Testis (tissue), 2 donors: Measurements from ENCODE around the gene TMEM135.

Experiments
- POLR2A ChIP-seq: fragments of 450-650 bp; IDR thresholded peaks from one replicate; pipeline ENCODE4 v1.6.1; 2017; ENCODE audit warnings: antibody characterized with exemption, mild to moderate bottlenecking, moderate library complexity
- TF ChIP-seq, protein P1 (sequence below), 3 experiments: fragments of 450-650 bp in 2 of 3; fragments of 200-600 bp in 1 of 3; sonication (generic) in 1 of 3; IDR thresholded peaks; one replicate each; pipeline ENCODE4 v1.5.1; 2016 to 2019; ENCODE audit warnings: antibody characterized with exemption in 3 of 3, mild to moderate bottlenecking in 2 of 3, moderate library complexity in 1 of 3

- no peak for TF ChIP-seq POLR2A
- TF ChIP-seq, protein P1, sequence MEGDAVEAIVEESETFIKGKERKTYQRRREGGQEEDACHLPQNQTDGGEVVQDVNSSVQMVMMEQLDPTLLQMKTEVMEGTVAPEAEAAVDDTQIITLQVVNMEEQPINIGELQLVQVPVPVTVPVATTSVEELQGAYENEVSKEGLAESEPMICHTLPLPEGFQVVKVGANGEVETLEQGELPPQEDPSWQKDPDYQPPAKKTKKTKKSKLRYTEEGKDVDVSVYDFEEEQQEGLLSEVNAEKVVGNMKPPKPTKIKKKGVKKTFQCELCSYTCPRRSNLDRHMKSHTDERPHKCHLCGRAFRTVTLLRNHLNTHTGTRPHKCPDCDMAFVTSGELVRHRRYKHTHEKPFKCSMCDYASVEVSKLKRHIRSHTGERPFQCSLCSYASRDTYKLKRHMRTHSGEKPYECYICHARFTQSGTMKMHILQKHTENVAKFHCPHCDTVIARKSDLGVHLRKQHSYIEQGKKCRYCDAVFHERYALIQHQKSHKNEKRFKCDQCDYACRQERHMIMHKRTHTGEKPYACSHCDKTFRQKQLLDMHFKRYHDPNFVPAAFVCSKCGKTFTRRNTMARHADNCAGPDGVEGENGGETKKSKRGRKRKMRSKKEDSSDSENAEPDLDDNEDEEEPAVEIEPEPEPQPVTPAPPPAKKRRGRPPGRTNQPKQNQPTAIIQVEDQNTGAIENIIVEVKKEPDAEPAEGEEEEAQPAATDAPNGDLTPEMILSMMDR (IDR thresholded peaks at IDR 0.05): no peak
These were observed 24.0 kb downstream of the TMEM135 start for GRCh38 chr11:87061766-87062165.
